Omental fat pad (tissue), 4 donors: ENCODE results near the gene CRABP1. TPM values are rescaled to one million over a fixed set of nuclear protein-coding genes. Genes with fewer than 3 reads are reported as not detected.

Experiments
- ATAC-seq: fragments of 150-250 bp; one replicate; pipeline ENCODE4 v1.9.1; 2016; ENCODE audit warnings: mild to moderate bottlenecking, moderate library complexity; ENCODE audit not compliant: low FRiP score
- DNase-seq: peaks from one replicate; pipeline ENCODE4 v3.0.0-alpha.2; 2019; ENCODE audit warnings: low spot score
- CTCF ChIP-seq, 3 donors: fragments of 450-650 bp; IDR thresholded peaks; one replicate each; pipeline ENCODE4 v1.5.1; 2016 to 2017; ENCODE audit warnings: antibody characterized with exemption in 3 of 3, mild to moderate bottlenecking in 3 of 3, moderate library complexity in 2 of 3
- small RNA-seq: library from RNA; depleted of rRNA; stranded (forward); fragments of <200 nt; gene quantifications from one replicate; pipeline ENCODE3, GENCODE V24; 2016
- total RNA-seq, 4 donors: library from RNA; depleted of rRNA; stranded (reverse); fragments of >200 nt; gene quantifications; one replicate each; pipeline ENCODE4 v1.1.0, GENCODE V29; 2016

CRABP1 gene
- total RNA-seq, 4 donors from 2014 or later: 1.6 TPM; not detected in 3

DNA sequence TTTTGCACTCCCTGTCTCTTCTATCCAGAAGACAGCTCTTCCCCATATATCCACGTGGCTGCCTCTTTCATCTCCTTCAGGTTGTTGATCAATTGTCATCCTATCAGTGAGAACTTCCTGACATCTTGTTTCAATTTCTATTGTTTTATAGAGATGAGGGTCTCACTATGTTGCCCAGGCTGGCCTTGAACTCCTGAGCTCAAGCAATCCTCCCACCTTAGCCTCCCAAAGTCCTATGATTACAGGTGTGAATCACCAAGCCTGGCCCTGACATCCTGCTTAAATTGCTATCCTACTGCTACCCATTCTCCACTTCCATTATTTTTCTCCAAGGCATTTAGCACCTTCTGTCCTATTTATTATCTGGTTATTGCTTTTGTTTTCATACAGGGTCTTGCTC is 53.0 kb downstream of the CRABP1 start:
- TF ChIP-seq CTCF (IDR thresholded peaks at IDR 0.05): no peak

GRCh38 chr15:78394026-78394425 is 53.9 kb downstream of the CRABP1 start:
- ATAC-seq: no peak
- TF ChIP-seq CTCF (IDR thresholded peaks at IDR 0.05): no peak

More for the DNA sequence above, 53.0 kb downstream of the CRABP1 start:
- no peak for DNase-seq
- ATAC-seq: no peak

GRCh38 chr15:78394981-78395616 is 54.9 kb downstream of the CRABP1 start:
- ATAC-seq: no peak
- TF ChIP-seq CTCF (IDR thresholded peaks at IDR 0.05): no peak
- no peak for DNase-seq

More at GRCh38 chr15:78394026-78394425, 53.9 kb downstream of the CRABP1 start:
- DNase-seq: no peak

DNA sequence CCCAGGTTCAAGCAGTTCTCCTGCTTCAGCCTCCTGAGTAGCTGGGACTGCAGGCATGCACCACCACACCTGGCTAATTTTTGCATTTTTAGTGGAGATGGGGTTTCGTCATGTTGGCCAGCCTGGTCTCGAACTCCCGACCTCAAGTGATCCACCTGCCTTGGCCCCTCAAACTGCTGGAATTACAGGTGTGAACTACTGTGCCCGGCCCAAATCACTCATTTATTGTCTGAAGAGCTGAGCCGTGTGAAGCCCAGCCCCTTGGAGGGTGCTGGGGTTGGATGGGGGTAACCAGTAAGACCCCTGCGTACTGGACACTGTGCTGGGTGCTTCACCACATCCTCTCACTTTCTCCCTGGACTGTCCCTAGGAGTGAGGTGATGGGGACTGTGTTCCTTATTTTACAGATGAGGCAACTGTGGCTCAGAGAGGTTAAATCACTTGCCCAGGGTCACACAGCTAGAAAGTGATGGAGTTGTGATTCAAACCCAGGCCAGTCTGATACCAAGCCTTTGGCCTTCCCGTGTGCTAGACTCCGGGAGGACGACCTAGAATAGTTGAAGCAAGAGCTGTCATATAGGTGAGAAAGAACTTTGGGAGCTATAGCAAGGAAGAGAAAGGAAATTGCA is 56.1 kb downstream of the CRABP1 start:
- ATAC-seq (no peak), DNase-seq (no peak)
- no peak for TF ChIP-seq CTCF (IDR thresholded peaks at IDR 0.05)

DNA sequence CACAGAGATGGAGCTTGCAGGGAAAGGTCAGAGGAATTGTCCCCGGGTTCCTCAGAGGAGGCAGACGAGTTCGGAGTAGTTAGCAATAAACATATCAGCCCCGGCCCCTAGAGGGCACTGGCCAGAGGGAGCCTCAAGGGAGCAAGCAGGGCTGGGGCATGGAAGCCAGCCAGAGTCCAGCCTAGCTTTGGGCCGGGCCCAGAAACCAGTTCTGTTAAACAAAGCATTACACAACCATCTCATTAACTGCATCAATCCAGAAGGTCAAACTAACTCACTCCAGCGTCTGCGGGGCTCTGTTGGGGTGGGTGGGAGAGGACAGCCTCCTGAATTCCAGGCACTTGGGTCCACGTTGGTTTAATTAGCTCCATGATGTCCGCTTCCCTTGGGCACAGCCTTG is 56.8 kb downstream of the CRABP1 start:
- DNase-seq: no peak
- no peak for ATAC-seq
- TF ChIP-seq CTCF (IDR thresholded peaks at IDR 0.05): no peak

- DNase-seq: no peak
- no peak for ATAC-seq
- no peak for TF ChIP-seq CTCF (IDR thresholded peaks at IDR 0.05)
These were observed 57.2 kb downstream of the CRABP1 start for GRCh38 chr15:78397382-78397781.

Small RNA genes within 50 kb of the gene (small RNA-seq; reads per million reads assigned to genes)
- not detected for gene AC090607.5

Other genes starting within 250 kb of the CRABP1 start
- gene SH2D7, start 247.8 kb upstream of the CRABP1 start, total RNA-seq: not detected
- 1 to 10 TPM; 1.4 to 5.6 (median 3.1) TPM for gene CIB2, start 208.9 kb upstream of the CRABP1 start, total RNA-seq
- 10 to 100 TPM; 67.4 to 94.5 (median 70.0) TPM for gene IDH3A, start 191.0 kb upstream of the CRABP1 start, total RNA-seq
- not detected for gene ACSBG1, start 105.8 kb upstream of the CRABP1 start, total RNA-seq
- gene DNAJA4, start 75.8 kb upstream of the CRABP1 start, total RNA-seq: 10 to 100 TPM; 19.0 to 88.6 (median 28.9) TPM
- gene SKIC8, start 40.7 kb upstream of the CRABP1 start, total RNA-seq: 10 to 100 TPM; 40.1 to 72.4 (median 65.4) TPM
- 10 to 100 TPM; 24.0 to 46.5 (median 33.2) TPM for gene IREB2, start 97.9 kb downstream of the CRABP1 start, total RNA-seq
- 1 to 10 TPM; 3.8 to 8.0 (median 4.8) TPM for gene HYKK, start 167.2 kb downstream of the CRABP1 start, total RNA-seq
- 100 to 1,000 TPM in 3 of 4 donors, 10 to 100 TPM in 1; 88.9 to 143 (median 129) TPM for gene PSMA4, start 200.1 kb downstream of the CRABP1 start, total RNA-seq
- gene CHRNA5, start 225.2 kb downstream of the CRABP1 start, total RNA-seq: 1 to 10 TPM in 3 of 4 donors, under 1 TPM in 1; 0.63 to 3.1 (median 1.8) TPM